ENCODE measurements around the gene WDR47. TPM values are rescaled to one million over a fixed set of nuclear protein-coding genes. Genes with fewer than 3 reads are reported as not detected.
A peak's percentile ranks its signal among the peaks of the same experiment; 100 is the strongest.

WDR47 gene
- 1 to 10 TPM; 7.2 to 8.4 TPM for total RNA-seq

GRCh38 chr1:109041621-109042468 lies at the start of gene WDR47:
Gene WDR47, minus strand, starts transcription at chr1:109042102. Its CDS starts 18,590 bp downstream, at chr1:109023512.
- H3K27me3 Mint-ChIP-seq, result no peaks in the 10 kb centered on the region
- intact Hi-C loops (cut with micrococcal nuclease), result no loop called here
- H3K36me3 Mint-ChIP-seq (ENCODE audit: low read depth), result no peaks in the 10 kb centered on the region
- H3K27ac Mint-ChIP-seq, result peak within 1 kb of the TSS; percentile 75
- peaks cover 12% of the 10 kb centered on the region for H3K4me1 Mint-ChIP-seq (ENCODE audit: low read depth)
- DNase-seq, result peak; percentile 97
- CTCF ChIA-PET, result interaction anchor here (0.9 to 1.4 kb wide), 6 partner anchors 46 to 235 kb away, joined by 3 to 6 read pairs (median 4); a partner anchor contains a TSS
- POLR2A ChIA-PET, result interaction anchor here (0.6 to 1.5 kb wide), 3 partner anchors 24 to 79 kb away, joined by 3 to 7 read pairs (median 4); partner anchors contain the start of gene CLCC1
- H3K4me3 Mint-ChIP-seq, result peak within 1 kb of the TSS; percentile 84
- H3K9me3 Mint-ChIP-seq, result no peaks in the 10 kb centered on the region
- ATAC-seq, result peak; percentile 99
- no peak for TF ChIP-seq CTCF (IDR thresholded peaks at IDR 0.05)

- ATAC-seq (peak; percentile 64), DNase-seq (peak; percentile 47)
- no peak for TF ChIP-seq CTCF (IDR thresholded peaks at IDR 0.05)
- ChIA-PET CTCF (interaction anchor here (1.0 to 3.2 kb wide), 8 partner anchors 8 to 307 kb away, joined by 3 to 25 read pairs (median 3); partner anchors contain the start of gene TAF13), POLR2A (interaction anchor here (0.8 to 3.3 kb wide), 8 partner anchors 9 to 529 kb away, joined by 3 to 47 read pairs (median 3); partner anchors contain the start of genes CLCC1 and TAF13)
- Mint-ChIP-seq H3K4me3 (peak overlapping the region; percentile 96), H3K27ac (peak overlapping the region; percentile 97), H3K4me1 (ENCODE audit: low read depth) (peaks cover 24% of the 10 kb centered on the region), H3K36me3 (ENCODE audit: low read depth) (peaks cover 30% of the 10 kb centered on the region), H3K9me3 (peaks cover 3% of the 10 kb centered on the region), H3K27me3 (no peaks in the 10 kb centered on the region)
- intact Hi-C loops (cut with micrococcal nuclease), result no loop called here
Measured at GRCh38 chr1:109091078-109091838, 49.4 kb upstream of the WDR47 start.

GRCh38 chr1:109090196-109091077 lies 48.5 kb upstream of the WDR47 start, which contains the start of gene TMEM167B:
Gene TMEM167B, plus strand, starts transcription at chr1:109090764. Its CDS starts 109 bp downstream, at chr1:109090873.
- ChIA-PET CTCF (interaction anchor here (0.8 to 3.2 kb wide), 7 partner anchors 8 to 111 kb away, joined by 3 to 25 read pairs (median 3); partner anchors contain the start of gene WDR47), POLR2A (interaction anchor here (0.6 to 3.3 kb wide), 8 partner anchors 8 to 1663 kb away, joined by 3 to 47 read pairs (median 4); partner anchors contain the start of gene TAF13)
- H3K4me1 Mint-ChIP-seq (ENCODE audit: low read depth), result peaks cover 24% of the 10 kb centered on the region
- peak; percentile 95 for DNase-seq
- peak within 1 kb of the TSS; percentile 96 for H3K4me3 Mint-ChIP-seq
- no peak for TF ChIP-seq CTCF (IDR thresholded peaks at IDR 0.05)
- peaks cover 3% of the 10 kb centered on the region for H3K9me3 Mint-ChIP-seq
- H3K36me3 Mint-ChIP-seq (ENCODE audit: low read depth), result peaks cover 30% of the 10 kb centered on the region
- H3K27ac Mint-ChIP-seq, result peak within 1 kb of the TSS; percentile 97
- intact Hi-C loops (cut with micrococcal nuclease), result no loop called here
- no peaks in the 10 kb centered on the region for H3K27me3 Mint-ChIP-seq
- peak; percentile 91 for ATAC-seq

- DNase-seq (peak; percentile 60), ATAC-seq (no peak)
- peaks cover 3% of the 10 kb centered on the region for H3K9me3 Mint-ChIP-seq
- H3K27ac Mint-ChIP-seq, result peak overlapping the region; percentile 57
- no peaks in the 10 kb centered on the region for H3K27me3 Mint-ChIP-seq
- H3K36me3 Mint-ChIP-seq (ENCODE audit: low read depth), result peaks cover 26% of the 10 kb centered on the region
- peak overlapping the region; percentile 96 for H3K4me3 Mint-ChIP-seq
- H3K4me1 Mint-ChIP-seq (ENCODE audit: low read depth), result peaks cover 20% of the 10 kb centered on the region
- POLR2A ChIA-PET, result interaction anchor here (0.6 to 3.3 kb wide), 4 partner anchors 7 to 1662 kb away, joined by 3 to 47 read pairs (median 4); partner anchors contain the start of gene TAF13
- intact Hi-C loops (cut with micrococcal nuclease), result no loop called here
- TF ChIP-seq CTCF (IDR thresholded peaks at IDR 0.05), result peak; percentile 62
- CTCF ChIA-PET, result interaction anchor here (0.8 to 3.2 kb wide), 8 partner anchors 7 to 112 kb away, joined by 3 to 25 read pairs (median 4); partner anchors contain the start of gene WDR47
Measured at GRCh38 chr1:109089242-109090015, 47.5 kb upstream of the WDR47 start.
